SK-N-SH (cell line): ENCODE measurements around the gene SPG7. TPM values are rescaled to one million over a fixed set of nuclear protein-coding genes. Genes with fewer than 3 reads are reported as not detected.

Experiments
- CTCF ChIA-PET: fragments of 300-600, 350-600 bp; formaldehyde crosslinking; extraction: SDS; loops from one replicate; lab custom pipeline; 2021; lab: Yijun Ruan, JAX
- POLR2A ChIA-PET: fragments of 350-600 bp; sonication (Branson Sonifier 250); formaldehyde crosslinking; extraction: SDS; loops from one replicate; lab custom pipeline; 2020; ENCODE audit warnings: antibody characterized with exemption, inconsistent platforms; lab: Yijun Ruan, JAX
- DNase-seq: peaks from one replicate; pipeline ENCODE4 v3.0.0; 2012
- H2AFZ ChIP-seq: fragments of 200-600 bp; sonication (generic); 2 replicates; pipeline ENCODE4 v1.8.1; 2016; ENCODE audit warnings: antibody characterized with exemption, mild to moderate bottlenecking, low read depth
- H3F3A ChIP-seq: fragments of 200-600 bp; sonication (generic); replicated peaks from 2 replicates; pipeline ENCODE3; 2016; ENCODE audit warnings: antibody characterized with exemption, mild to moderate bottlenecking; ENCODE audit not compliant: insufficient read depth
- H3K27ac ChIP-seq, 2 experiments: fragments of 200-500 bp in 1 of 2; fragments of 200-600 bp in 1 of 2; sonication (Bioruptor generic) in 1 of 2; sonication (generic), shearing (Covaris generic) in 1 of 2; 2 replicates each; pipeline versions ENCODE4 v1.5.1 to v1.6.1; 2014 to 2016; ENCODE audit warnings: low read depth in 2 of 2, inconsistent platforms in 1 of 2, low read length in 1 of 2, mild to moderate bottlenecking in 1 of 2, mixed read lengths in 1 of 2
- H3K27me3 ChIP-seq: fragments of 200-600 bp; sonication (generic), shearing (Covaris generic); 2 replicates; pipeline ENCODE4 v1.6.1; 2016; ENCODE audit warnings: mixed run types; ENCODE audit not compliant: insufficient read depth
- H3K36me3 ChIP-seq, 2 experiments: fragments of 200-500 bp in 1 of 2; fragments of 200-600 bp in 1 of 2; sonication (Bioruptor generic) in 1 of 2; sonication (generic) in 1 of 2; replicated peaks in 1 of 2; 2 replicates each; pipeline versions ENCODE3 to v1.5.1; 2014 to 2016; ENCODE audit warnings: low read length in 1 of 2, mild to moderate bottlenecking in 1 of 2; ENCODE audit not compliant: insufficient read depth in 2 of 2, control insufficient read depth in 1 of 2
- H3K4me1 ChIP-seq, 2 experiments: fragments of 200-500 bp in 1 of 2; fragments of 200-600 bp in 1 of 2; sonication (Bioruptor generic) in 1 of 2; sonication (generic), shearing (Covaris generic) in 1 of 2; 2 replicates each; pipeline versions ENCODE4 v1.5.1 to v1.6.1; 2014 to 2016; ENCODE audit warnings: low read depth in 1 of 2, low read length in 1 of 2, mixed run types in 1 of 2; ENCODE audit not compliant: insufficient read depth in 2 of 2, control insufficient read depth in 1 of 2
- H3K4me2 ChIP-seq: fragments of 200-600 bp; sonication (generic), shearing (Covaris generic); 2 replicates; pipeline ENCODE4 v1.6.1; 2017; ENCODE audit warnings: mixed run types
- H3K4me3 ChIP-seq, 2 experiments: fragments of 200-500 bp in 1 of 2; fragments of 200-600 bp in 1 of 2; sonication (Bioruptor generic) in 1 of 2; sonication (generic), shearing (Covaris generic) in 1 of 2; 2 replicates each; pipeline versions ENCODE4 v1.5.1 to v1.8.1; 2014 to 2016; ENCODE audit warnings: low read depth in 2 of 2, inconsistent platforms in 1 of 2, low read length in 1 of 2, mild to moderate bottlenecking in 1 of 2, mixed read lengths in 1 of 2, moderate library complexity in 1 of 2
- H3K79me2 ChIP-seq: fragments of 200-600 bp; sonication (generic); 2 replicates; pipeline ENCODE4 v1.8.1; 2017; ENCODE audit warnings: mild to moderate bottlenecking; ENCODE audit not compliant: insufficient read depth
- H3K9ac ChIP-seq: fragments of 200-600 bp; sonication (generic); 2 replicates; pipeline ENCODE4 v1.6.1; 2017; ENCODE audit warnings: mixed run types
- H3K9me2 ChIP-seq: fragments of 200-600 bp; sonication (generic); 2 replicates; pipeline ENCODE4 v1.6.1; 2017; ENCODE audit warnings: mixed run types
- H3K9me3 ChIP-seq: fragments of 200-600 bp; sonication (generic); 2 replicates; pipeline ENCODE4 v1.6.1; 2017; ENCODE audit warnings: mixed run types, mild to moderate bottlenecking, moderate library complexity
- H4K20me1 ChIP-seq: fragments of 200-600 bp; sonication (generic); 2 replicates; pipeline ENCODE4 v1.6.1; 2017; ENCODE audit warnings: mild to moderate bottlenecking, mixed run types; ENCODE audit not compliant: insufficient read depth
- CTCF ChIP-seq: fragments of 200-600 bp; sonication (generic); IDR thresholded peaks from 2 replicates; pipeline ENCODE4 v1.6.1; 2017; ENCODE audit warnings: antibody characterized with exemption, mild to moderate bottlenecking, moderate library complexity
- FOXM1 ChIP-seq: IDR thresholded peaks from 2 replicates; pipeline ENCODE4 v1.4.0; 2012; ENCODE audit warnings: low read depth, mild to moderate bottlenecking
- GABPA ChIP-seq: IDR thresholded peaks from 2 replicates; pipeline ENCODE4 v1.4.0; 2012; ENCODE audit warnings: low read depth, mild to moderate bottlenecking
- JUND ChIP-seq: IDR thresholded peaks from 2 replicates; pipeline ENCODE4 v1.4.0; 2012
- MEF2A ChIP-seq: IDR thresholded peaks from 2 replicates; pipeline ENCODE4 v1.4.0; 2012; ENCODE audit warnings: low read depth, borderline replicate concordance
- MXI1 ChIP-seq: IDR thresholded peaks from 2 replicates; pipeline ENCODE4 v1.6.1; 2012; ENCODE audit warnings: mild to moderate bottlenecking, low read depth, low read length, improper control_type of control experiment
- NRF1 ChIP-seq: IDR thresholded peaks from 2 replicates; pipeline ENCODE4 v1.6.1; 2012; ENCODE audit warnings: low read depth, mild to moderate bottlenecking, low read length
- PBX3 ChIP-seq: IDR thresholded peaks from 2 replicates; pipeline ENCODE4; 2012
- POLR2AphosphoS5 ChIP-seq: IDR thresholded peaks from 2 replicates; pipeline ENCODE4 v1.6.1; 2012; ENCODE audit warnings: low read depth, low read length
- RCOR1 ChIP-seq: fragments of 150-350 bp; IDR thresholded peaks from 2 replicates; pipeline ENCODE4 v1.6.1; 2017; ENCODE audit warnings: antibody characterized with exemption, low read length
- REST ChIP-seq: IDR thresholded peaks from 2 replicates; pipeline ENCODE4 v1.6.1; 2012; ENCODE audit warnings: mild to moderate bottlenecking, low read depth, low read length, moderate library complexity
- RFX5 ChIP-seq: IDR thresholded peaks from 2 replicates; pipeline ENCODE4 v1.6.1; 2012; ENCODE audit warnings: mild to moderate bottlenecking, improper control_type of control experiment, low read length
- RXRA ChIP-seq: IDR thresholded peaks from 2 replicates; pipeline ENCODE4 v1.4.0; 2012; ENCODE audit warnings: low read depth, mild to moderate bottlenecking, borderline replicate concordance
- TAF1 ChIP-seq: IDR thresholded peaks from 2 replicates; pipeline ENCODE4 v1.6.1; 2012; ENCODE audit warnings: low read depth, mild to moderate bottlenecking, low read length, moderate library complexity, borderline replicate concordance
- YY1 ChIP-seq: IDR thresholded peaks from 2 replicates; pipeline ENCODE4 v1.4.0; 2012; ENCODE audit warnings: low read depth, mild to moderate bottlenecking
- ZBTB33 ChIP-seq: IDR thresholded peaks from 2 replicates; pipeline ENCODE4 v1.4.0; 2012; ENCODE audit warnings: low read depth, borderline replicate concordance
- WGBS: methylation state at CpG from one replicate; pipeline ENCODE4 v1.1.6; 2017; ENCODE audit warnings: low lambda C conversion rate; 5-methylcytosine and 5-hydroxymethylcytosine counted together
- polyA plus RNA-seq, 3 experiments: library from polyadenylated mRNA; depleted of rRNA; stranded (reverse); fragments of >200 nt; gene quantifications; 2 replicates each; pipeline ENCODE4 v1.2.3, GENCODE V29; 2012

SPG7 gene
- polyA plus RNA-seq, 1 of the 3 experiments (the other 2 are of a cell fraction): 100 TPM

- DNase-seq: no peak
These were observed 94.9 kb downstream of the SPG7 start for GRCh38 chr16:89602952-89603590.

GRCh38 chr16:89604764-89605163 is 96.6 kb downstream of the SPG7 start:
- Histone ChIP-seq H3K79me2 (no peaks in the 10 kb centered on the region), H3K4me2 (no peak overlapping the region), H3K36me3 (no peaks in the 10 kb centered on the region), H3K9ac (no peak overlapping the region), H3F3A (peaks cover 15% of the 10 kb centered on the region), H2AFZ (no peak overlapping the region), H3K27ac (no peak overlapping the region), H3K27me3 (no peaks in the 10 kb centered on the region), H3K4me3 (no peak overlapping the region), H3K4me1 (peaks cover 13 to 21% of the 10 kb centered on the region in 2 experiments; a peak in 3 of 4 replicates), H3K9me3 (no peaks in the 10 kb centered on the region), H3K9me2 (no peaks in the 10 kb centered on the region), H4K20me1 (no peaks in the 10 kb centered on the region)
- WGBS: 82% methylated on average over 14 of the region's 16 CpGs
- ChIA-PET CTCF (interaction anchor here (0.6 kb wide), 1 partner anchor 11 kb away, joined by 3 read pairs; no protein-coding TSS in a partner anchor), POLR2A (no interaction called here)
- DNase-seq: no peak
- TF ChIP-seq REST (no peak), RCOR1 (no peak), CTCF (no peak), POLR2AphosphoS5 (no peak), NRF1 (no peak), FOXM1 (no peak), YY1 (no peak), MEF2A (no peak), TAF1 (no peak), RXRA (no peak)

More at GRCh38 chr16:89602952-89603590, 94.9 kb downstream of the SPG7 start:
- Histone ChIP-seq H3K36me3 (no peaks in the 10 kb centered on the region), H2AFZ (no peak overlapping the region), H3K79me2 (no peaks in the 10 kb centered on the region), H3F3A (peaks cover 15% of the 10 kb centered on the region), H3K27ac (peak overlapping the region in 1 of 2 experiments; percentile 77; a peak in 1 of 4 replicates), H3K9ac (no peak overlapping the region), H3K27me3 (no peaks in the 10 kb centered on the region), H3K4me3 (no peak overlapping the region; a peak in 1 of 4 replicates), H4K20me1 (no peaks in the 10 kb centered on the region), H3K4me1 (peaks cover 13 to 14% of the 10 kb centered on the region in 2 experiments; a peak in 3 of 4 replicates), H3K9me2 (no peaks in the 10 kb centered on the region), H3K4me2 (peak overlapping the region; percentile 66), H3K9me3 (no peaks in the 10 kb centered on the region)
- CTCF ChIA-PET: interaction anchor here (0.8 kb wide), 1 partner anchor 15 kb away, joined by 3 read pairs; no protein-coding TSS in a partner anchor
- WGBS: 64% methylated on average over 5 of the region's 5 CpGs
- POLR2A ChIA-PET: no interaction called here
- TF ChIP-seq GABPA (no peak), RFX5 (no peak), MXI1 (no peak), ZBTB33 (no peak), FOXM1 (no peak), JUND (no peak), PBX3 (no peak), RCOR1 (no peak)
